ENCODE results near the gene TMEM202.
"Not testable (repeated sequence)": the region's sequence is repeated elsewhere in the genome, so short reads cannot be mapped to it uniquely, and the experiment has no call there.

The TMEM202 gene

GRCh38 chr15:72397796-72398588 is at the start of gene TMEM202:
TMEM202 (plus strand) TSS chr15:72398305; CDS start chr15:72398327, 22 bp downstream.
- DNase-seq (ENCODE audit: low spot score) = no peak

- no peak for DNase-seq (ENCODE audit: low spot score)
Observed at GRCh38 chr15:72353266-72353665, 44.8 kb upstream of the TMEM202 start.

- no peak for DNase-seq (ENCODE audit: low spot score)
Observed at GRCh38 chr15:72354496-72354895, 43.6 kb upstream of the TMEM202 start.

- DNase-seq (ENCODE audit: low spot score) = no peak
Observed at GRCh38 chr15:72358121-72358520, 40.0 kb upstream of the TMEM202 start.

GRCh38 chr15:72358650-72359171 is 39.4 kb upstream of the TMEM202 start:
- DNase-seq (ENCODE audit: low spot score) = no peak

GRCh38 chr15:72361176-72361575 is 36.9 kb upstream of the TMEM202 start:
- no peak for DNase-seq (ENCODE audit: low spot score)

GRCh38 chr15:72365844-72366243 is 32.3 kb upstream of the TMEM202 start:
- DNase-seq (ENCODE audit: low spot score) = peak; percentile 59

- no peak for DNase-seq (ENCODE audit: low spot score)
Observed at GRCh38 chr15:72368325-72368724, 29.8 kb upstream of the TMEM202 start.

- no peak for DNase-seq (ENCODE audit: low spot score)
Observed at GRCh38 chr15:72368899-72369298, 29.2 kb upstream of the TMEM202 start.

- DNase-seq (ENCODE audit: low spot score) = no peak
Observed at GRCh38 chr15:72369964-72370363, 28.1 kb upstream of the TMEM202 start.

- no peak for DNase-seq (ENCODE audit: low spot score)
Observed at GRCh38 chr15:72372361-72372760, 25.7 kb upstream of the TMEM202 start.

- DNase-seq (ENCODE audit: low spot score) = no peak
Observed at GRCh38 chr15:72375501-72375845, 22.6 kb upstream of the TMEM202 start.

- DNase-seq (ENCODE audit: low spot score) = peak; percentile 94
Observed at GRCh38 chr15:72375846-72376581, 22.1 kb upstream of the TMEM202 start, which contains the start of gene HEXA. HEXA (minus strand) TSS chr15:72376014; CDS start chr15:72375972, 42 bp downstream.

- DNase-seq (ENCODE audit: low spot score) = no peak
Observed at GRCh38 chr15:72377331-72377730, 20.8 kb upstream of the TMEM202 start.

- not testable (repeated sequence) for DNase-seq (ENCODE audit: low spot score)
Observed at GRCh38 chr15:72379106-72379505, 19.0 kb upstream of the TMEM202 start.

- DNase-seq (ENCODE audit: low spot score) = no peak
Observed at GRCh38 chr15:72379856-72380430, 18.2 kb upstream of the TMEM202 start.

- DNase-seq (ENCODE audit: low spot score) = no peak
Observed at GRCh38 chr15:72380743-72381142, 17.4 kb upstream of the TMEM202 start.

GRCh38 chr15:72382146-72382545 is 16.0 kb upstream of the TMEM202 start:
- DNase-seq (ENCODE audit: low spot score) = no peak

GRCh38 chr15:72387741-72388140 is 10.4 kb upstream of the TMEM202 start:
- DNase-seq (ENCODE audit: low spot score) = no peak

- no peak for DNase-seq (ENCODE audit: low spot score)
Observed at GRCh38 chr15:72389231-72389630, 8.9 kb upstream of the TMEM202 start.

- DNase-seq (ENCODE audit: low spot score) = not testable (repeated sequence)
Observed at GRCh38 chr15:72396331-72396730, 1.8 kb upstream of the TMEM202 start.

GRCh38 chr15:72398648-72399047 is 543 bp downstream of the TMEM202 start:
- no peak for DNase-seq (ENCODE audit: low spot score)

GRCh38 chr15:72402726-72403125 is 4.6 kb downstream of the TMEM202 start:
- no peak for DNase-seq (ENCODE audit: low spot score)

All from activated CD4-positive, alpha-beta T cell treated with anti-CD3 and anti-CD28 coated beads, Interleukin-2, Interleukin-4, amounts not matched to agents 100 ng/mL and 50 ng/mL, durations not matched to agents 16 hours and 8 hours (primary cell).